HepG2 (cell line): ENCODE data around the gene ATRIP. TPM values are rescaled to one million over a fixed set of nuclear protein-coding genes. Genes with fewer than 3 reads are reported as not detected.

Source experiments
- IKZF5 ChIP-seq: IDR thresholded peaks from 2 replicates; pipeline ENCODE4 v1.6.1; 2018; ENCODE audit warnings: missing genetic modification reagents, mild to moderate bottlenecking, missing compliant biosample characterization
- NKX3-1 ChIP-seq: sonication (generic); formaldehyde crosslinking; IDR thresholded peaks from 2 replicates; pipeline ENCODE4 v1.5.0; 2020; ENCODE audit warnings: missing genetic modification reagents
- PBX2 ChIP-seq: IDR thresholded peaks from 2 replicates; pipeline ENCODE4 v1.6.1; 2016; ENCODE audit warnings: control low read depth
- PTBP1 ChIP-seq: fragments of 200-400 bp; formaldehyde crosslinking; IDR thresholded peaks from 2 replicates; pipeline ENCODE4 v1.6.1; 2018; ENCODE audit warnings: low read length, low read depth; ENCODE audit not compliant: poor library complexity, severe bottlenecking
- RFX5 ChIP-seq: IDR thresholded peaks from 2 replicates; pipeline ENCODE4 v1.6.1; 2011; ENCODE audit warnings: low read depth, low read length, improper control_type of control experiment
- SNRNP70 ChIP-seq: fragments of 200-400 bp; formaldehyde crosslinking; IDR thresholded peaks from 2 replicates; pipeline ENCODE4 v1.6.1; 2017; ENCODE audit warnings: mild to moderate bottlenecking, low read depth, low read length, moderate library complexity
- SP2 ChIP-seq: sonication (generic); formaldehyde crosslinking; IDR thresholded peaks from 2 replicates; pipeline ENCODE4 v1.5.1; 2020; ENCODE audit warnings: mild to moderate bottlenecking, missing genetic modification reagents
- SRF ChIP-seq: IDR thresholded peaks from 2 replicates; pipeline ENCODE4 v1.6.1; 2011; ENCODE audit warnings: mild to moderate bottlenecking, low read depth, low read length, moderate library complexity
- SSRP1 ChIP-seq: IDR thresholded peaks from 2 replicates; pipeline ENCODE4 v1.6.1; 2016; ENCODE audit warnings: control low read depth
- ZC3H4 ChIP-seq: sonication (generic); formaldehyde crosslinking; IDR thresholded peaks from 2 replicates; pipeline ENCODE4 v1.4.0; 2020; ENCODE audit warnings: missing genetic modification reagents, borderline replicate concordance
- ZMYM2 ChIP-seq: sonication (generic); formaldehyde crosslinking; IDR thresholded peaks from 2 replicates; pipeline ENCODE4 v1.8.0; 2022; ENCODE audit warnings: mild to moderate bottlenecking, missing genetic modification reagents
- ZNF343 ChIP-seq: sonication (generic); formaldehyde crosslinking; IDR thresholded peaks from 2 replicates; pipeline ENCODE4 v1.4.0; 2020; ENCODE audit warnings: mild to moderate bottlenecking, missing genetic modification reagents
- ZNF44 ChIP-seq: sonication (generic); formaldehyde crosslinking; IDR thresholded peaks from 2 replicates; pipeline ENCODE4 v1.5.1; 2020; ENCODE audit warnings: mild to moderate bottlenecking, missing genetic modification reagents
- ZNF552 ChIP-seq: sonication (generic); formaldehyde crosslinking; IDR thresholded peaks from 2 replicates; pipeline ENCODE4 v1.9.0; 2022; ENCODE audit warnings: missing genetic modification reagents, mild to moderate bottlenecking, borderline replicate concordance
- ZNF562 ChIP-seq: sonication (generic); formaldehyde crosslinking; IDR thresholded peaks from 2 replicates; pipeline ENCODE4 v1.8.0; 2022; ENCODE audit warnings: missing genetic modification reagents, borderline replicate concordance
- ZNF644 ChIP-seq: IDR thresholded peaks from 2 replicates; pipeline ENCODE4 v1.6.1; 2016; ENCODE audit warnings: low read depth
- ZNF746 ChIP-seq: sonication (generic); formaldehyde crosslinking; IDR thresholded peaks from 2 replicates; pipeline ENCODE4 v1.8.0; 2022; ENCODE audit warnings: mild to moderate bottlenecking, missing genetic modification reagents
- polyA plus RNA-seq, 8 experiments: library from polyadenylated mRNA; depleted of rRNA in 3 of 8; stranded (reverse) in 7 of 8; unstranded in 1 of 8; fragments of >200 nt; fragmentation: Illumina TruSeq in 4 of 8; extraction: Trizol in 4 of 8; gene quantifications; 2 replicates each; pipeline versions ENCODE4 v1.2.1 to v1.2.3, GENCODE V29; 2011 to 2016; ENCODE audit warnings: low read depth in 4 of 8, missing spikeins in 1 of 8, mixed read lengths in 1 of 8; ENCODE audit not compliant: insufficient read depth in 1 of 8
- total RNA-seq, 5 experiments: library from RNA; depleted of rRNA; stranded (reverse); fragments of >200 nt; fragmentation: Illumina TruSeq; extraction: Trizol; gene quantifications; 2 replicates each; pipeline ENCODE4 v1.2.3, GENCODE V29; 2016; ENCODE audit warnings: low read depth in 1 of 5
- TF ChIP-seq, protein P1 (sequence below): sonication (generic); formaldehyde crosslinking; conservative IDR thresholded peaks from 2 replicates; pipeline ENCODE4 v1.8.0; 2022; ENCODE audit warnings: low read depth, missing genetic modification reagents
- TF ChIP-seq, protein P2 (sequence below), 2 experiments: IDR thresholded peaks; 2 replicates each; pipeline ENCODE4 v1.6.1; 2011 to 2012; ENCODE audit warnings: low read length in 2 of 2, borderline replicate concordance in 1 of 2, low read depth in 1 of 2, mild to moderate bottlenecking in 1 of 2, moderate library complexity in 1 of 2
- TF ChIP-seq, protein P3 (sequence below): sonication (generic); formaldehyde crosslinking; IDR thresholded peaks from 2 replicates; pipeline ENCODE4 v1.8.1; 2023; ENCODE audit warnings: missing genetic modification reagents, inconsistent platforms, borderline replicate concordance

ATRIP gene
- total and polyA plus RNA-seq, 2 of the 13 experiments (the other 11 are each of a cell fraction or from before 2014, with no cell fraction given), result 5.1 to 12.5 TPM

DNA sequence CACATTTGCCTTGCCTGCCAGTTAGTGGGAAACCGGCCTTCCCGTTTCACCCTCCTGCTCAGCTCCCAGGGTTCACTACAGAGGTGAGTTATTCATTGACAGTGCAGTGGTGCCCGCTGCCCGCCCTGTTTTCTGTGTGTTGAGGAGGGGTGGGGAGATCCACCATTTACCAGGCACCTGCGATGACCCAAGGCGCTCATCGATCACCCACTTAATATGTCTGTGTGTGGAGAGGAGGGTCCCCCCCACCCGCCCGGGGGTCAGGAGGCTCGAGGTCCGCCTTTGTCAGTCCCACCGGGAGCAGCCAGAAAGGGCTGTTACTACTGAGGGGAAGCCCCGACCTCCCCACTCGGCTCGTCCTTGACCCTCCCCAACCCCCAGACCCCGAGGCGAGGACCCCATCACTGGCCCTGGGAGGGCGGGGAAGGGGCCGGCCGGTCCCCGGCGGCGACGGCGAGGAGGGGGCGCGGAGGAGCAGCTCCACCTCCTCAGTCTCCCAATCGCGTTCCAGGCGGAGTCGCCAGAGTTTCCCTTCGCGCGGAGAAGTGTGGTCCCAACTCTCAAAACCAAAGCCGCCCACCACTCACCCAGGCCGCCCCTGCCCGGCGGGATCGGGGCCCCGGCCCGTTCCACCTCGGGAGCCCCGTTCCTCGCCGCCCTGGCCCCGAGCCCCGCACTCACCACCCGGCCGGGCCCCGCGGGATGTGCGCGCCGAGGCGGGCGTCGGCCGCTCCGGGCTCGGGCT lies 17.8 kb upstream of the ATRIP start (continued):
- TF ChIP-seq IKZF5, result no peak
- no peak for TF ChIP-seq PTBP1
- no peak for TF ChIP-seq ZNF562 (CRISPR knock-in tag)
- no peak for TF ChIP-seq SP2 (CRISPR knock-in tag)
- TF ChIP-seq SNRNP70, result no peak
- no peak for TF ChIP-seq ZNF644
- TF ChIP-seq ZNF746 (CRISPR knock-in tag), result peak; percentile 95
- TF ChIP-seq, protein P1, sequence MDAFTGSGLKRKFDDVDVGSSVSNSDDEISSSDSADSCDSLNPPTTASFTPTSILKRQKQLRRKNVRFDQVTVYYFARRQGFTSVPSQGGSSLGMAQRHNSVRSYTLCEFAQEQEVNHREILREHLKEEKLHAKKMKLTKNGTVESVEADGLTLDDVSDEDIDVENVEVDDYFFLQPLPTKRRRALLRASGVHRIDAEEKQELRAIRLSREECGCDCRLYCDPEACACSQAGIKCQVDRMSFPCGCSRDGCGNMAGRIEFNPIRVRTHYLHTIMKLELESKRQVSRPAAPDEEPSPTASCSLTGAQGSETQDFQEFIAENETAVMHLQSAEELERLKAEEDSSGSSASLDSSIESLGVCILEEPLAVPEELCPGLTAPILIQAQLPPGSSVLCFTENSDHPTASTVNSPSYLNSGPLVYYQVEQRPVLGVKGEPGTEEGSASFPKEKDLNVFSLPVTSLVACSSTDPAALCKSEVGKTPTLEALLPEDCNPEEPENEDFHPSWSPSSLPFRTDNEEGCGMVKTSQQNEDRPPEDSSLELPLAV, result no peak
- TF ChIP-seq ZNF343 (CRISPR knock-in tag), result no peak
- TF ChIP-seq, protein P2, sequence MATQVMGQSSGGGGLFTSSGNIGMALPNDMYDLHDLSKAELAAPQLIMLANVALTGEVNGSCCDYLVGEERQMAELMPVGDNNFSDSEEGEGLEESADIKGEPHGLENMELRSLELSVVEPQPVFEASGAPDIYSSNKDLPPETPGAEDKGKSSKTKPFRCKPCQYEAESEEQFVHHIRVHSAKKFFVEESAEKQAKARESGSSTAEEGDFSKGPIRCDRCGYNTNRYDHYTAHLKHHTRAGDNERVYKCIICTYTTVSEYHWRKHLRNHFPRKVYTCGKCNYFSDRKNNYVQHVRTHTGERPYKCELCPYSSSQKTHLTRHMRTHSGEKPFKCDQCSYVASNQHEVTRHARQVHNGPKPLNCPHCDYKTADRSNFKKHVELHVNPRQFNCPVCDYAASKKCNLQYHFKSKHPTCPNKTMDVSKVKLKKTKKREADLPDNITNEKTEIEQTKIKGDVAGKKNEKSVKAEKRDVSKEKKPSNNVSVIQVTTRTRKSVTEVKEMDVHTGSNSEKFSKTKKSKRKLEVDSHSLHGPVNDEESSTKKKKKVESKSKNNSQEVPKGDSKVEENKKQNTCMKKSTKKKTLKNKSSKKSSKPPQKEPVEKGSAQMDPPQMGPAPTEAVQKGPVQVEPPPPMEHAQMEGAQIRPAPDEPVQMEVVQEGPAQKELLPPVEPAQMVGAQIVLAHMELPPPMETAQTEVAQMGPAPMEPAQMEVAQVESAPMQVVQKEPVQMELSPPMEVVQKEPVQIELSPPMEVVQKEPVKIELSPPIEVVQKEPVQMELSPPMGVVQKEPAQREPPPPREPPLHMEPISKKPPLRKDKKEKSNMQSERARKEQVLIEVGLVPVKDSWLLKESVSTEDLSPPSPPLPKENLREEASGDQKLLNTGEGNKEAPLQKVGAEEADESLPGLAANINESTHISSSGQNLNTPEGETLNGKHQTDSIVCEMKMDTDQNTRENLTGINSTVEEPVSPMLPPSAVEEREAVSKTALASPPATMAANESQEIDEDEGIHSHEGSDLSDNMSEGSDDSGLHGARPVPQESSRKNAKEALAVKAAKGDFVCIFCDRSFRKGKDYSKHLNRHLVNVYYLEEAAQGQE (IDR thresholded peaks at IDR 0.05; ENCODE audit: borderline replicate concordance in 1 of 2, low read depth in 1 of 2, low read length in 2 of 2), result no peak
- TF ChIP-seq SRF, result no peak
- no peak for TF ChIP-seq ZMYM2 (CRISPR knock-in tag)
- TF ChIP-seq ZC3H4 (CRISPR knock-in tag), result no peak
- no peak for TF ChIP-seq ZNF44
- no peak for TF ChIP-seq PBX2
- no peak for TF ChIP-seq ZNF552
- TF ChIP-seq NKX3-1 (CRISPR knock-in tag), result no peak
- TF ChIP-seq RFX5, result no peak
- no peak for TF ChIP-seq SSRP1 (CRISPR knock-in tag)
- TF ChIP-seq, protein P3, sequence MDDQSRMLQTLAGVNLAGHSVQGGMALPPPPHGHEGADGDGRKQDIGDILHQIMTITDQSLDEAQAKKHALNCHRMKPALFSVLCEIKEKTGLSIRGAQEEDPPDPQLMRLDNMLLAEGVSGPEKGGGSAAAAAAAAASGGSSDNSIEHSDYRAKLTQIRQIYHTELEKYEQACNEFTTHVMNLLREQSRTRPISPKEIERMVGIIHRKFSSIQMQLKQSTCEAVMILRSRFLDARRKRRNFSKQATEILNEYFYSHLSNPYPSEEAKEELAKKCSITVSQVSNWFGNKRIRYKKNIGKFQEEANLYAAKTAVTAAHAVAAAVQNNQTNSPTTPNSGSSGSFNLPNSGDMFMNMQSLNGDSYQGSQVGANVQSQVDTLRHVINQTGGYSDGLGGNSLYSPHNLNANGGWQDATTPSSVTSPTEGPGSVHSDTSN (CRISPR knock-in tag), result no peak
